Superior temporal gyrus (tissue), 1 donor: Measurements from ENCODE around the gene ARL6IP5.

Experiments
- DNase-seq: peaks from one replicate; pipeline ENCODE4 v3.0.0-alpha.2; 2016; ENCODE audit errors: extremely low spot score

Gene ARL6IP5

DNA sequence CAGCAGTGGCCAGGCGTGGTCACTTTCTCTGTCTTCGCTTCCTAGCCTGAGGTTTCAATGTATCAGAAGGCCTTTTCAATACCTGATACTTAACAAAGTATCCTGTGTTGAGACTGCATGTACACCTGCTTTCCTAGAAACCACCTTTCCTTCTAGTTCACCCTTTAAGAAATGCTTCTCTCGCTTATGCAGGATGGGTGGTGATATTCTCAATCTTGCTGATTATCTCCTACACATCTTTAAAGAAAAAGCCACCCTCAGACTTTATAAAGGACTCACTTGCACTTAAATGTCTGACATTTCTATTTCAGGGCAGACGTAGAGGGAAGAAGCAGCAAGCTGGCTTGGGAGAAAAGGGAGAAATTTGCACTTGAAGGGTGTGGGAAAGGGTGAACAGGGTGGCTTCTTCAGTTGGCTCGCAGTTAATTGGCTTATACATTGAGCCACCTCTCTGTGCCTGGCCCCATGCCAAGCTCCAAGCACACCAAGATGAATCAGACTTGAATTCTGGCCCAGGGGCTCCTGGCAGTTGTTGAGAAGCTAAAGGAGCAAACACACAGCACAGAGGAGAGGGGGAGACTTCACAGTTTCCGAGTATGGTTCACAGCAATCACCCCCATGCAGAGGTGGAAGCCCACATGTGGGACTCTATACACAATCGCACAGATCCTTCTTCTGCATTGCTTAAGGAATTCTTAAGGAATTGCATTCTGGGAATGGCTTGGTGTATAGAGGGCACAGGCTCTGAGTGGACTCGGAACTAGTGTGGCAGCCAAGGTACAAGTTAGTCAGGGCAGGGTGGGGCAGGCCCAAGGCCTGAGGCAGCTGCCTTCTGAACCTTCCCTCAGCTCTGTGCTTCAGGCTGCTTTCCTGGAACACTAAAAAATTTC lies 1.3 kb downstream of the ARL6IP5 start:
- DNase-seq = peak; percentile 86

DNA sequence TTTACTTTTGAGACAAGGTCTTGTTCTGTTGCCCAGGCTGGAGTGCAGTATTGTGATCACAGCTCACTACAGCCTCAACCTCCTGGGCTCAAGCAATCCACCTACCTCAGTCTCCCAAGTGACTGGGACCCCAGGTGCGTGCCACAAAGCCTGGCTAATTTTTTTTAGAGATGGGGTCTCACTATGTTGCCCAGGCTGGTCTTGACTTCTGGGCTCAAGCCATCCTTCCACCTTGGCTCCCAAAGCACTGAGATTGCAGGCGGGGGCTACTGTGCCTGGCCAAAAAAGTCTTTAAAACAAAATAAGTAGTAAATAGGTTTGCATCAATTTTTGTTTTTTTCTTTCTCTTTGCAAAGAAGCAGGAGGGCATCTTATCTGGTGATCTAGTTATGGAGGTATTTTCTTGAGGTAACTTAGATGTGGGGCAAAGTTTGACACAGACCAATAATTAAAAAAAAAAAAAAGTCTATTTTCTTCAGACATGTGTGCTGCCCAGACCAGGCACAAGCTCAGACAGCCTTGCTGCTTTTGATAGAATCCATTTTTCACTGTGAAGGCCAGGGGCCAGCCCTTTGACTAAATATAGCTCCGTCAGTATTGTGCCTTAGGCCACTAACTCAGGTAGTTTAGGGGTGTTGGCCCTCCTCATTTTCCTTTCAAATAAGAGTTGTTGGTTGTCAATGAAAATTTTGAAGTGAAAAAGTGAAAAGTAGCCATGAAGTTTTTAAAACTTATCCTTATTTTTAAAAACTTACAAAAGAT lies 2.5 kb downstream of the ARL6IP5 start:
- no peak for DNase-seq

DNA sequence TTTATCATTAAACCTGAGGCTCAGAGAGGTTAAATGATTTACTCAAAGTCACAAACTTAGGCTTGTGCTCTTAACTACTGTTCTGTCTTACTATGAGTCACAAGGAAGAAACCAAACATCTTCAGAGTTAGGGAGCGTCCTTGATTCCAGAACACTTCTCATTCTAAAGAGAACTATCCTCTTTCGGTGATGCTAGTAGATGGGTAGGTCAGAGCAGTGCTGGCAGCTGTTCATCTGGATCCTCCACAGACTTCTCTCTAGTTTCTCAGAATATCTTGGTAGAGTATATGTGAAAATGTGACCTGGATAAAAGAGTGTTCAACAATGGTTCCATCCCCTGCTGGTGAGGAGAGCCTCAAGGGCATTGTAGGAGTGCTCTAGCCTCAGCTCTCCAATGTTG lies 3.3 kb downstream of the ARL6IP5 start:
- no peak for DNase-seq

DNA sequence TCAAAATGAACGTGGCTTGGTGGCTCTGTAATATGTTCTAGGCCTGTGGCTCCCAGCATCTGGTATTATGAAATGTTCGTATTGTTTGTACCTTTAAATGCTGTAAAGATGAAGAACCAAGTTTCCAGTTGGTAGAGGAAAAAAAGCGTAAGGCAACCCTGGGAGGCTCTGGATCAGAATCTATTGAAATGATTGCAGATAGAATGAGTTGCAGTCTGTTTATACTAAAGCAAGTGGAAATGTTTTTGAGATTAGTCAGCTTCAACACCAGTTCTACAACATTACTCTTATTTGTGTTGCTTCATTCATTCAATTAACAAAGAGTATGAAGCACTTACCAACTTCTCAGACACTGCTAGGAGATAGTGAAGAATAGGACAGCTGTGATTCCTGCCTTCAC lies 5.3 kb downstream of the ARL6IP5 start:
- peak; percentile 36 for DNase-seq

DNA sequence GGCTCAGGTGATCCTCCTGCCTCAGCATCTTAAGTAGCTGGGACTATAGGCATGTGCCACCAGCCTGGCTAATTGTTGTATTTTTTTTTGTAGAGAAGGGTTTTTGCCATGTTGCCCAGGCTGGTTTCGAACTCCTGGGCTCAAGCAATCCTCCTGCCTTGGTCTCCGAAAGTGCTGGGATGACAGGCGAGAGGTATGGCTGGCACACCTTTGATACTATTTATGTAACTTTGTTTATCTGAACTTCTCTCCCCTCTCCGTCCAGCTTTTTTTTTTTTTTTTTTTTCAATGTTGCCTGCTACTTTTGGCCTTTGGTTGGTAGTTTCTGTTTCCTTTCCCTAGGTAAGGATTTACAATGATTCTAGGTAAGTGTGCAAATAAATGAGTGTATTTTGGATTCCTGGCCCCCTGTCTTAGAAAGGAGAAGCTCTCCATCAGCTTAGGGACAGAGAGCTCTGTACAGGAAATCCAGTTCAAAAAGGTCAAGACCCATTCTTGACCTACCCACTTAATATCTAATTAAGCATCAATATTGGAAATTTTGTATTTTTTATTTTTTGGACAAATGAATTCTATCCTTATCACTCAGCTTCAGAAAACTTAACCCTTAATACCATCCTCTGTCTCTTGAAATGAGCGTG lies 6.8 kb downstream of the ARL6IP5 start:
- no peak for DNase-seq

DNA sequence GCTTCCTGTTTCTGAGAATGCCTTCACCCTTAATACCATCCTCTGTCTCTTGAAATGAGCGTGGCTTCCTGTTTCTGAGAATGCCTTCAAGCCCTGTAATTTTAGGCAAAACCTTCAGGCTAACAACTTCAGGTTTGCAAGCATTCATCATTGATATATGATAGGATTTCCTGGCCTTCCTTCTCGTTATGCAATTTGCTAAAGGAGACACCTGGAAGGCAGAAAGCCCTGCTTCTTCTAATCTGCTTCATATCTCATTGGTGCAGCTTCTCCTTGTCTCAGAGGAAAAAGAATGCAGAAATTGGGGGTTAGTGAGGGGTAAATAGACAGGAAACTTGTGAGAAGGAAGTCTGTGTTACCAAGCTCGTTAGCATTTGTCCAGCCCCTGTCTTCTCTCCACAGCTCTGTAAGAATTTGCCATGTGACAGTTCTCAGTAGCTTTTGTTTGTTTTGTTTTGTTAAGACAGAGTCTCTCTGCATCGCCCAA lies 7.3 kb downstream of the ARL6IP5 start:
- DNase-seq = peak; percentile 81

DNA sequence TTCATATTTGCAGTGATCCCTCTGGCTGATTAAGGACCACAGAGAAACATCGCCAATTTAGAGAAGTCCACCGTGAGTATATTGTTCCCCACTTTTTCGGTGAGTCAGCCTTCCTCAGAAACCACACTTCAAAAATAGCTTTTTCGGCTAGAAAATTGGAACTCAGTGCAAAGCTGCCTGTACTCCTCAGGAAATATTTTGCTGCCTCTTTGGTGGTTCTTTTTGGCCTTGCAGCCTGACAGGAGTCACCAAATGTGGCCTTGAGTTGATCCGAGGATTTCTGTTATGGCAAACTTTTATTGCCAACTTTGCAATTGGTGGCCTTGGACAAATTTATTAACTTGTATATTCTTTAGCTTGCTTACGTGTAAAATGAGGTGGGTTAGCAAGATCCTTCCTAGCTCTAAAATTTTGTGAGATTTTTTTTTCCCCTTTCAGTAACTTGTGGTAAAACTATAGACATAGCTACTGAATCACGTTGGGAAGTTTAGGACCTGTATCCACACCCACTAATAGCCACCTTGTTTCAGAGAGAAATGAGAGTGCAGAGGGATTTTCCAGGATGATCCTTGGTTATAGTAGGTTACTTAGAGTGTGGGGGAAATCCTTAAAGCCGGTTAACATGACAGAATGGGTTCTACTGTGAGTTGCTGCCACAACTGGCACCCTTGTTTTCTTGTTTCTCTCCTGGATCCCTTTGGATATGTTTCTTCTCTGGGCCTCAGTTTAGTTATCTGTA lies 9.9 kb downstream of the ARL6IP5 start:
- DNase-seq = peak; percentile 77

DNA sequence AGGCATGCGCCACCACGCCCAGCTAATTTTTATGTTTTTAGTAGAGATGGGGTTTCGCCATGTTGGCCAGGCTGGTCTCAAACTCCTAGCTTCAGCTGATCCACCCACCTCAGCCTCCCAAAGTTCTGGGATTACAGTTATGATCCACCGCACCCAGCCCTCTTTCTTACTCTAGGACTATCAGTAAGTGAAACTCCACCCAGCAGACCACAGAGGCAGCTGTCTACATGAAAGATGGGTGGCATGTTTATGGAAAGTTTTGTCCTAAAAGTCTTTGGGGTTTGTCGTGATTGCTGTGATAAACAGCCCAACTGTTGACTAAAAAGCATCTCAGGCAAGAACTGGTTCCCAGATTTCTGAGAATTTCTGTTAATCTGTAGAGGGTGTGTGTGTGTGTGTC lies 10.9 kb downstream of the ARL6IP5 start:
- no peak for DNase-seq

DNA sequence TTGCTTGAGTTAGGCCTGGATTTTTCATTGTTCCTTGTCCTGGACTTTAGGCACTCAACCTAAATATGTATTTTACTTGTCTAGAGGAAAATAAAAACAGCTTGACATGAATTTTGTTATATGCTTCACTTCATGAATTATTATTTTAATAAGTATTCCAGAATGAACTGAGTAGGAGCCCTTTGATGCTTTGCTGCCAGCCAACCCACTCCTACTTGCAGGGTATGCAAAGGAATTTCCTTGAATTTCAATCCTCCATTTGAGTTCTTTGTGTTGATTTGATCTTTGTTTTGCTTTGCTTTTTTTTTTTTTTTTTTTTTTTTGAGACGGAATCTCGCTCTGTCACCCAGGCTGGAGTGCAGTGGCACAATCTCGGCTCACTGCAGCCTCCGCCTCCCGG lies 11.6 kb downstream of the ARL6IP5 start:
- no peak for DNase-seq

DNA sequence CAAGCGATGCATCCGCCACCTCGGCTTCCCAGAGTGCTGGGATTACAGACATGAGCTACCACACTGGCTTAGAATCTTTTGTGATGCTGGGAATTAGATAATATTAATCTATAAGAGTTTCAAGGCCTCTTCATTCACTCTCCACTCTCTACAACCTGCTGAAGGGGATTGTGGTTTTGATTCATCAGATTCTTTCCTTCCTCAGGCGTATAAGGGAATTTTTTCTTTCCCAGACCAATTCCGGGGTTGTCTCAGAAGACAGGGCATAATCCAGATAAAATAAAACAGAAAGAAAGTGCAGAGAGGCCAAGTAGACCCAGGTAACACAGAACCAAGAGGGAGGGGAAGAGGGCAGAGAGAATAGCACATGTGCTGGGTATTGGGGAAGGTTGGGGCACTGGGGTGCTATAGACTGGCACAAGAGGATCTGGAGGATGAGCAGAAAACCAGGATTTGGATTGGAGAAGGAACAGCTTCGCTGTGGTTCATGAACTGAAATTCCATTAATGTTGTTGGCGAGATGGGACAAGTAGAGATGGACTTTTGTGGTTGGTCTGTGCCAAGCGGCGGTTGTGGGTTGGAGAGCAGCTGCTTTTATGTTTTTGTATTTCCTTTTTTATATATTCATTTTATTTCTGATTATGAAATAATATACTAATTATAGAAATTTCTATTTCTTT lies 12.8 kb downstream of the ARL6IP5 start:
- DNase-seq = no peak

DNA sequence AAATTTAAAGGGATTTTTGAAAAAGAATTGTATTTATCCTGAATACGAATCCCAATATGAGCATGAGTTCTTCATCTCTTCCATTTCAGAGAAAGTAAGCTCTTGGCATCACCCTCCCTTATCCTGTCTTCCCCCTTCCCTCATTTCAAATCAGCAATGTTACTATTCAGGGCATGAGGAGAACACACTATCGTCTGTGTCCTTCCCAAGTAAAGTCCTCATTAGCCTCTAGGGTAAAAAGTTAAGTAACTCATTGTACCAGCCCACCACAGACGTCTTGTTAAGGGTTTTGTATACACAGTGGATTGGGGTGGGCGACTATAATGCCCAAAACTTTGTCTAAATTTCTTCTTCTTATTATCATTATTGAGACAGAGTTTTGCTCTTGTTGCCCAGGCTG lies 14.8 kb downstream of the ARL6IP5 start:
- no peak for DNase-seq

DNA sequence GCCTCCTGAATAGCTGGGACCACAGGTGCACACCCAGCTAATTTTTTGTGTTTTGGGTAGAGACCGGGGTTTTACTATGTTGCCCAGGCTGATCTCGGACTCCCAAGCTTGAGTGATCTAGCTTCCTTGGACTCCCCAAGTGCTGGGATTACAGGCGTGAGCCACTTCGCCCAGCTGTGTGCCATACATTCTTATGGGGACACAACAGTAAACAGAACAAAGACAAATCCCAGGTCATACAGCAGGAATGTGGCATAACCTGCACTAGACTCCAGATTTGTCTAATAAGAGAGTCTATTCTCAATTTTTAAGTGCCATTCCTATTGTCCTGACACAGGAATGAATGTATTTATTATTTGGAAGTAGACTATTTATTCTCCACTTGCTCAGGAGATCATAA lies 17.6 kb downstream of the ARL6IP5 start:
- DNase-seq = no peak

DNA sequence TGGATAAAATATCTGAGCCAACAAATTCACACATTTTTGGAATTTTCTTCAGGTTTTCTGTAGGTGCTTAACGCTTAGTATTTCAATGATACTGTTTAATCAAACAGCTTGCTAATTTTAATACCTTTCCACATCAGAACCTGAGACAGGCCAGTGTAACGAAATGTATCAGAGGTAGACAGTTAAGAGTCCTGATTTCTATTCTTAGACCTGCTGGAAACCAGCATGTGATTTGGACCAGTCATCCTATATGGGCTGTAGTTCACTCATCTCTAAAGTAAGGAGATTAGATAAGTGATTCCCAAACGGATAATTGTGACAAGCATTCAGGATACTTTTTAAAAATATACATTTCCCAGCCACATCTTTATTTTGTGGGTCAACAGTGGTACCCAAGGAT lies 18.4 kb downstream of the ARL6IP5 start:
- no peak for DNase-seq

DNA sequence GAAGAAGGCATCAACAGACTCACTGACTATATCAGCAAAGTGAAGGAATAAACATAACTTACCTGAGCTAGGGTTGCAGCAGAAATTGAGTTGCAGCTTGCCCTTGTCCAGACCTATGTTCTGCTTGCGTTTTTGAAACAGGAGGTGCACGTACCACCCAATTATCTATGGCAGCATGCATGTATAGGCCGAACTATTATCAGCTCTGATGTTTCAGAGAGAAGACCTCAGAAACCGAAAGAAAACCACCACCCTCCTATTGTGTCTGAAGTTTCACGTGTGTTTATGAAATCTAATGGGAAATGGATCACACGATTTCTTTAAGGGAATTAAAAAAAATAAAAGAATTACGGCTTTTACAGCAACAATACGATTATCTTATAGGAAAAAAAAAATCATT lies 19.8 kb downstream of the ARL6IP5 start:
- no peak for DNase-seq

DNA sequence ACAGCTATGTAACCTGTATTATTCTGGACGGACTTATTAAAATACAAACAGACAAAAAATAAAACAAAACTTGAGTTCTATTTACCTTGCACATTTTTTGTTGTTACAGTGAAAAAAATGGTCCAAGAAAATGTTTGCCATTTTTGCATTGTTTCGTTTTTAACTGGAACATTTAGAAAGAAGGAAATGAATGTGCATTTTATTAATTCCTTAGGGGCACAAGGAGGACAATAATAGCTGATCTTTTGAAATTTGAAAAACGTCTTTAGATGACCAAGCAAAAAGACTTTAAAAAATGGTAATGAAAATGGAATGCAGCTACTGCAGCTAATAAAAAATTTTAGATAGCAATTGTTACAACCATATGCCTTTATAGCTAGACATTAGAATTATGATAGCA lies 20.6 kb downstream of the ARL6IP5 start:
- DNase-seq = no peak

DNA sequence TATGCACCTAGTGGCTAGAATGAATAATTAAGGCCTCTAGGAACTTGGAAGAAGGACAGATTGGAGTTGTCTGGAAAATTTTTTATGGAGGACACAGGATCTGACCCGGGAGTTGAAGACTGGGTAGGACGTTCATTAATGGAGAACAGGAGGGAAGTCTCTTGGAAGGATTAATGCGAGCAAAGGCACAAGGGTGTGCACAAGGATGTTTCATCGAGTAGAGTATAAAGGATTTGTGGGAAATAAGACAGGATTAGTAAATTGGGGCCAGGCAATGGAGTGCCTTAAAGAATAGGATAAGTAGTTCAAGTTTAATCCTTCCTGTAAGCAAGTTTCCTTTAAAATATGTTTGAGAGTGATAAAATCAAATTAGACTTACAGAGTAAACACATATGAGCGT lies 23.1 kb downstream of the ARL6IP5 start:
- no peak for DNase-seq

DNA sequence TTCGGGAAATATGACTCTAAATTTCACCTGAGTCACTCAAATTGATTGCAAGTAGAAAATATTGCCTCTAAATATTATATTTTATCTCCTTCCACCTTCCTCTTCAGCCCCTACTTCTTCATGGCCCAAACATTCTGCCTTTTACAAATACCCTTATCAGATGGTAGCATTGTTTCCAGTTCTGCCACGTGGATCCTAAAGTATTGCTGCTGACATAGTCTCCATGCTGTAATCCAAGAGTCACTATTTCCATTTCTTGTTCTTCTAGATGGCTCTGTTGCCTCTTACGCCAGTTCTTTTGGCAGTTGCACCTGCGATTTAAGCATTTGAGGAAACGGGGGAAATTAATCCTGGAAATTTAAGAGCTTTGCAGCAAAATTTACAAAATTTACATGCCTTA lies 24.1 kb downstream of the ARL6IP5 start:
- DNase-seq = no peak

DNA sequence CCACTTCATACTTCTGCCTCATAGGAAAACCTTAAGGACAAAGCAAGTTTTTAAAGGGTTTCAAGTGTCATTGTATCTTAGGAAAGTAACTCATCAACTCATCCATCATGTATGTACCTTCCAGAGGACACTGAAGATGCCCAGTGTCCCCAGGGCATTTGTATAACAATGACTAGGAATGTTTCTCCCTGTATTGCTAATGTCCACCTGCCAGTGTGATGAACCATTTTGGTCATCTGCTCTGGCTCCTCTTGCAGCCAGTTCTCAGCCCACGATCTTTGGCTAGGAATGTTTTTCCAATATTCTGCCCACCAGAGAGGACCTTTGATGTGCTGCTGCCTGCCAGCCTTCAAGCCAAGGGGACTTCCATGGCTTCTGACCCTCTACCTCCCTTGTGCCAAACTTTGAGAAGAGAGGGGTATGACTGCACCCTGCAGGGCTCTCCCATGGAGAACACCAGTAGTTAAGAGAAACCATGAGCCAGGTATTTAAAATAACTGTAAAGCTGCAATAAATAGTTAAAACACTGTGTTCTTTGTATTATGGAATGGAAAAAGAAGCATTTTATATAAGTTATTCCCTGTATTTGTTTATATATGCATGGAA lies 26.3 kb downstream of the ARL6IP5 start:
- DNase-seq = no peak

DNA sequence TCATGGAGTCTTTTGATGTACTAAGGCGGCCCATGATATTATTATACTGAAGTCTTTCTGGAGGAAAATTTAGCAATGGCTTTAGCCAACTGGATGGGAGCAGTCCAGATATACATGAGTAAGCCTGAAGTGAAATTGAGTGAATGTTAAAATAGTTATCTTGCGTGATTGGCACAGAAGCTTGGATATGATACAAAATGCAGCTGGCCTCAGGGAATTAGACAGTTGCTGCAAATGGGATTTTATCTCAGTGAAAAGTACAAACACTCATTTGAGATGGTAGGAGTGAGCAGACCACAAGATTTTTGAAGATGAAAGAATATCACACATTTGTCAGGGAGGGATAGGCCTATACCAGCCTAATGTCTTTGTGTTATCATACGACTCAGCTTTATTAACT lies 28.8 kb downstream of the ARL6IP5 start:
- no peak for DNase-seq

DNA sequence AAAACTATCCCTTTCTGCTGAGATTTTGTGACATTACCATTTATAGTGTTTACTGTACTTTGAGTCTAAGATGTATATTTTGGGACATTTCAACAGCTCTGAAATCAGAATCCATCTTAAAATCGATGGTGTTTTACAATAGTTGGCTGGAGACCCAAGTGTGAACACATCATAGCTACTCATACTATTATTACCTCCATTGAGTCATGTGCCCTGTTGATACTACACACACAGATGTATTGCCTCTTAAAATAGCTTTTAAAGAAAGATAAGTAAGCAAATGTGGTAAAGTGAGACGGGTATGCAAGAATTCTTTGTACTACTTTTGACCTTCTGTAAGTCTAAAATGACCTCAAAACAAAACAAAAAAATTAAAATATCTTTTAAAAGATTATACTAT lies 31.0 kb downstream of the ARL6IP5 start:
- no peak for DNase-seq

DNA sequence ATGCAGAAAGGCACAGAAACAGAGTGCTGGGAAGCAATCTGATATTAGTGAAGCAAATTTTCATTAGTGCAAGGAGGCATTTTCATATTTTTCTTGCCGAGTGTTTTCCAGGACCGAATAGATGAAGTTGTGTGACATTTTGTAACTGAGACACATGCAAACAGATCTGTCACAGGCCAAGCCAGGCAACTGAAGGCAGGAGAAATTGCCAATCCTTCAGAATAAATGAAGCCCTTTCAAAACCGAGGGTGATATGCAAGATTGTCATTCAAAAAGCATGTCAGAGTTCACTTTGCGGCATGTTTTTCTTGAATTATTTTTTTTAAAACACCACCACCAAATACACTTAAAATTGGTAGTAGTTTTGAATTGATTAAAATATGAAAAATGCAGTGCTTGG lies 31.4 kb downstream of the ARL6IP5 start:
- DNase-seq = peak; percentile 75
